ENCODE measurements around the gene NUCB2.
"Not testable (repeated sequence)": the region's sequence is repeated elsewhere in the genome, so short reads cannot be mapped to it uniquely, and the experiment has no call there.

Gene NUCB2

DNA sequence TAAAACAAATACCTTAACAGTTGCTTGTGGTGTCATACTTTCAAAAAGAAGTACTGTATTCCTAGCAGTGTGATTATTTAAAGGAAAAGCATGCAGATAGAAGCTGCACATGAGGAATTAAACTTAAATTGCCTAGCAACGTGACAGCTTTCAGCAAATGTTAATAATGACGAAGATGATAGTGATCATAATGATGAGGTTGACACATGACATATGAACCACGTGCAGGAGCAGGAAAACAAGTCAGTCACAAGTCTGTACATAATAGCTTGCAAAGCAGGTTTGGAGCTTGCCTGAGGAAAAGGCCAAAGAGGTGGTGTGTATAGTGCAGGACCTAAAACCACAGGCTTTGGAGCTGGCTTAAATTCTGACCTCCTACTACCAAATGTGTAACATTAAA is 38.2 kb upstream of the NUCB2 start:
- DNase-seq (ENCODE audit: low read depth, low spot score), result no peak
- TF ChIP-seq, protein P1, sequence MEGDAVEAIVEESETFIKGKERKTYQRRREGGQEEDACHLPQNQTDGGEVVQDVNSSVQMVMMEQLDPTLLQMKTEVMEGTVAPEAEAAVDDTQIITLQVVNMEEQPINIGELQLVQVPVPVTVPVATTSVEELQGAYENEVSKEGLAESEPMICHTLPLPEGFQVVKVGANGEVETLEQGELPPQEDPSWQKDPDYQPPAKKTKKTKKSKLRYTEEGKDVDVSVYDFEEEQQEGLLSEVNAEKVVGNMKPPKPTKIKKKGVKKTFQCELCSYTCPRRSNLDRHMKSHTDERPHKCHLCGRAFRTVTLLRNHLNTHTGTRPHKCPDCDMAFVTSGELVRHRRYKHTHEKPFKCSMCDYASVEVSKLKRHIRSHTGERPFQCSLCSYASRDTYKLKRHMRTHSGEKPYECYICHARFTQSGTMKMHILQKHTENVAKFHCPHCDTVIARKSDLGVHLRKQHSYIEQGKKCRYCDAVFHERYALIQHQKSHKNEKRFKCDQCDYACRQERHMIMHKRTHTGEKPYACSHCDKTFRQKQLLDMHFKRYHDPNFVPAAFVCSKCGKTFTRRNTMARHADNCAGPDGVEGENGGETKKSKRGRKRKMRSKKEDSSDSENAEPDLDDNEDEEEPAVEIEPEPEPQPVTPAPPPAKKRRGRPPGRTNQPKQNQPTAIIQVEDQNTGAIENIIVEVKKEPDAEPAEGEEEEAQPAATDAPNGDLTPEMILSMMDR (IDR thresholded peaks at IDR 0.05; ENCODE audit: insufficient read depth, low read length, missing control alignments), result no peak
- ChIA-PET POLR2A (no interaction called here), CTCF (interaction anchor here (1.0 to 1.7 kb wide), 2 partner anchors 8 to 28 kb away, joined by 3 to 17 read pairs; no protein-coding TSS in a partner anchor)
- no peak overlapping the region for H3K4me3 ChIP-seq (ENCODE audit: low read depth, low read length)

DNA sequence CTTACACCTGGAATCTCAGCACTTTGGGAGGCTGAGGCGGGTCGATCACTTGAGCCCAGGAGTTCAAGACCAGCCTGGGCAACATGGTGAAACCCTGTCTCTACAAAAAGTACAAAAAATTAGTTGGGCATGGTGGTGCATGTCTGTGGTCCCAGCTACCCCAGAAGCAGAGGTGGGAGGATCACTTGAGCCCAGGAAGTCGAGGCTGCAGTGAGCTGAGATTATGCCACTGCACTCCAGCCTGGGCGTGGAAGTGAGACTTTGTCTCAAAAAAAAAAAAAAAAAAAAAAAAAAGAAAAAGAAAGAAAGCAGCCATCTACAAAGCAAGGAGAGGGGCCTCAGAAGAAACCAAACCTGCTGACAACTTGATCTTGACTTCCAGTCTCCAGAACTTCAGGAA is 36.6 kb upstream of the NUCB2 start:
- CTCF ChIA-PET, result interaction anchor here (4.7 kb wide), 1 partner anchor 10 kb away, joined by 32 read pairs; no protein-coding TSS in a partner anchor
- POLR2A ChIA-PET; DNase-seq (ENCODE audit: low read depth, low spot score); H3K4me3 ChIP-seq (ENCODE audit: low read depth, low read length): not testable (repeated sequence)

DNA sequence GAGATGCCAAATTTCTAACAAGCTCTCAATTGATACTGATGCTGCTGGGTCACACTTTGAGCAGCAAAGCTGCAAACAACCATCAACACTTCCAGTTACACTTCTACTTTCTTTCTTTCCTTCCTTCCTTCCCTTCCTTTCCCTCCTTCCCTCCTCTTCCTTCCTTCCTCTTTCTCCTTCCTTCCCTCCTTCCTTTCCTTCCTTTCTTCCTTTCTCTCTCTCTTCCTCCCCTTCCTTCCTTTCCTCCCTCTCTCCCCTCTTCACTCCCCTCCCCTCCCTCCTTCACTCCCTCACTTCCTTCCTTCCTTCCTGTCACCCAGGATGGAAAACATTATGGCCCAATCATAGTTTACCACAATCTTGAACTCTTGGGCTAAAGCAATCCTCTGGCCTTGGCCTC is 35.8 kb upstream of the NUCB2 start:
- TF ChIP-seq, protein P1 (IDR thresholded peaks at IDR 0.05; ENCODE audit: insufficient read depth, low read length, missing control alignments), result no peak
- CTCF ChIA-PET, result interaction anchor here (4.7 kb wide), 1 partner anchor 11 kb away, joined by 32 read pairs; no protein-coding TSS in a partner anchor
- no peak overlapping the region for H3K4me3 ChIP-seq (ENCODE audit: low read depth, low read length)
- no peak for DNase-seq (ENCODE audit: low read depth, low spot score)
- POLR2A ChIA-PET, result no interaction called here

DNA sequence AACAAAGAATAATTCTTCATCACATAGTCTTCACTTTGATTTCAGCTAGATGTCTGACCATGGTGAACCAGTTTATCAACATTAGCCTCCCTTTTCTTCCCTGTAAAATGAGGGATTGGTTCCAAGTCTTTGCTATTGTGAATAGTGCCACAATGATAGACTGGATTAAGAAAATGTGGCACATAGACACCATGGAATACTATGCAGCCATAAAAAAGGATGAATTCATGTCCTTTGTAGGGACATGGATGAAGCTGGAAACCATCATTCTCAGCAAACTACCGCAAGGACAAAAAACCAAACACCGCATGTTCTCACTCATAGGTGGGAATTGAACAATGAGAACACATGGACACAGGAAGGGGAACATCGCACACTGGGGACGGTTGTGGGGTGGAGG is 33.6 kb upstream of the NUCB2 start:
- H3K4me3 ChIP-seq (ENCODE audit: low read depth, low read length); POLR2A ChIA-PET; DNase-seq (ENCODE audit: low read depth, low spot score): not testable (repeated sequence)
- CTCF ChIA-PET, result interaction anchor here (0.8 to 4.7 kb wide), 4 partner anchors 8 to 17 kb away, joined by 3 to 32 read pairs (median 3); no protein-coding TSS in a partner anchor

DNA sequence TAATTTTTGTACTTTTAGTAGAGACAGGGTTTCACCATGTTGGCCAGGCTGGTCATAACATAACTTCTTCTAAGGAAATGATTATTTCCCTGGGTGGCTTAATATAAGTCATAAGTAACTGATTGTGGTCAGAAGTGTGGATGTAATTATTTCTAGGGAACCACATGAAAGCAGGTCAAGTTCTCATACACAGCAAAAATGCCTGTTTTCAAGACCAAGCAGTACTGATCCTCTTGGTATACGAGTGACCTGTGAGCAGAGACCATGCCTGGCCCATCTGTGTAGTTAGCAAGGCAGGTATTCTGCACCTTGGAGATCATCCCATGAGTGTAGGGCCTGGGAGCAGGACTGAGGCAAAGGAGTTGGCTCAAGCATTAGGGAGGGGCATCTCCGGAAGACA is 32.5 kb upstream of the NUCB2 start:
- DNase-seq (ENCODE audit: low read depth, low spot score), result no peak
- ChIA-PET CTCF (interaction anchor here (0.8 to 4.7 kb wide), 2 partner anchors 10 to 14 kb away, joined by 3 to 32 read pairs; no protein-coding TSS in a partner anchor), POLR2A (no interaction called here)
- no peak overlapping the region for H3K4me3 ChIP-seq (ENCODE audit: low read depth, low read length)
- TF ChIP-seq, protein P1 (IDR thresholded peaks at IDR 0.05; ENCODE audit: insufficient read depth, low read length, missing control alignments), result no peak

DNA sequence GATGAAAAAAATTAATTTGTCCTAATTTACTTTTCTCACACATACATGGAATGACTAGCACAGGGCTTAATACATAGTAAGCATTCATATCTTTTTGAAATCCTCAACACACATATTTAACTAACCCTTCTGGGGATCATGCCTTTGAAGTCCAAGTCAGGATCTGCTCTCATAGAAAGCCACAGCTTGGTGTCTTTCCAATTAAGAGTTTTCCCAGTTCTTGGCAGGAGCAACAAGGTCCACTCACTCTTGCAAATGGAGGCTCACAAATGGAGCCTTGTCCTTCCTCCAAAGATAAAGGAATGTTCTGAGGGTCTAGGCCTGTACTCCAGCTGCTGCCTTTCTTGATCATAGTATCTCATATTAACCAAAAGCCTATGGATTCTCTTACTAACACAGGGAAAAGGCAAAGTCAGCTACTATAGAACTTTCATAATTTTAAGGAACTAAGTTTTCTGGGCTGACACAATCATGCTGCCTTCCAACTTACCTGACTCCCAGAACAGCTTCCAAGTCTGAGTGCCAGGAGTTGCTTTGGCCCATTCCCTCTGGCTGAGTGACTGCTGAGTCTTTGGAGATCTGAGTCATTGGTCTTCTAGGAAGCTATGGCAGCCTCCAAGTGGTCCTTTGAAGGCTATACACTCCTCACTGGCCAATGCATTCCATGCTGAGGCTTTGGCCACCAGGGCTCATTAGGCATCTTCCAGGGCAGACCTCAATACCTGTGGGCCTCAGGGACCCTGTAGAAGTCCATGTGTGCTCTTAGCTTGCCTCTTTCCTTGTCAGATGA is 25.8 kb upstream of the NUCB2 start:
- ChIA-PET CTCF (interaction anchor here (1.3 to 2.2 kb wide), 2 partner anchors 8 to 21 kb away, joined by 3 to 9 read pairs; no protein-coding TSS in a partner anchor), POLR2A (no interaction called here)
- H3K4me3 ChIP-seq (ENCODE audit: low read depth, low read length), result no peak overlapping the region
- TF ChIP-seq, protein P1 (IDR thresholded peaks at IDR 0.05; ENCODE audit: insufficient read depth, low read length, missing control alignments), result no peak
- no peak for DNase-seq (ENCODE audit: low read depth, low spot score)

DNA sequence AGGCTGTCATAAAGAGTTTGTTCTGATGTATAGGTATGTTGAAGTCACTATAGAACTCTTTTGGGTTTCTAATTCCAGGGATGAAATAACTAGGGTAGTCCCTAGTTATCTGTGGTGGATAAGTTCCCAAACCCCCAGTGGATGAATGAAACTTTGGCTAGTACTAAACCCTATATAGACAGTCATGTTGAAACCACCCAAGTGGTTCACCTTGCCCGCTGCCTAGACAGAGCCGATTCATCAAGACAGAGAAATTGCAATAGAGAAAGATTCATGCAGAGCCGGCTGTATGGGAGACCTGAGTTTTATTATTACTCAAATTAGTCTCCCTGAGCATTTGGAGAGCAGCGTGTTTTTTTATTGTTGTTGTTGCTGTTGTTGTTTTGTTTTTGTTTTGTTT is 23.8 kb upstream of the NUCB2 start:
- DNase-seq (ENCODE audit: low read depth, low spot score), result no peak
- TF ChIP-seq, protein P1 (IDR thresholded peaks at IDR 0.05; ENCODE audit: insufficient read depth, low read length, missing control alignments), result no peak
- no peak overlapping the region for H3K4me3 ChIP-seq (ENCODE audit: low read depth, low read length)
- ChIA-PET POLR2A (no interaction called here), CTCF (interaction anchor here (1.0 to 1.3 kb wide), 2 partner anchors 23 to 132 kb away, joined by 3 to 6 read pairs; no protein-coding TSS in a partner anchor)

All from AG04449 (cell line).